NCI-H2196 treated with DMSO at 0.1 percent for 48 hours (cell line): Measurements from ENCODE around the gene CATSPER3.

Experiments used
- DNase-seq: peaks from one replicate; lab custom pipeline; 2025; ENCODE audit not compliant: unreplicated experiment; lab: John Stamatoyannopoulos, UW

Gene CATSPER3

GRCh38 chr5:134967607-134968006 is at the start of gene CATSPER3:
Gene CATSPER3 (plus strand): TSS chr5:134967907. CDS start chr5:134967992, 85 bp downstream.
- DNase-seq, result no peak

DNA sequence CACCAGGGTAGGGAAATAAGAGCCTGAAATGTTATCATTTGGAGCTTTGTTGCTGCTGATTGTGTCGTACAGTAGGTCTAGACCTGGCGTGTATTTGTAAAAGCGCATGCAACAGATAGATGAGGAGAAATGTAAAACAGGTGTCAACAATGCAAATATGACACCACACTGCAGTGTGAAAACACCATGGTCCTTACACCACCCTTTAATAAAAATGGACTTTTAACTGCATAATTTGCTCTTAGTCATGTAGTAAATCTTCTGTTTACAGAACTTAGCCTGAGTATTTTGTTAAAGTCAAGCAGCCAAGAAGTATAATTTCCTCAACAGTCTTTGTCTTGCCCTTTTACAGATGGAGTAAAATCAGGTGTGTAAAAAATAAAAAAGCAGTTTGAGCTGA is 48.8 kb upstream of the CATSPER3 start:
- no peak for DNase-seq

DNA sequence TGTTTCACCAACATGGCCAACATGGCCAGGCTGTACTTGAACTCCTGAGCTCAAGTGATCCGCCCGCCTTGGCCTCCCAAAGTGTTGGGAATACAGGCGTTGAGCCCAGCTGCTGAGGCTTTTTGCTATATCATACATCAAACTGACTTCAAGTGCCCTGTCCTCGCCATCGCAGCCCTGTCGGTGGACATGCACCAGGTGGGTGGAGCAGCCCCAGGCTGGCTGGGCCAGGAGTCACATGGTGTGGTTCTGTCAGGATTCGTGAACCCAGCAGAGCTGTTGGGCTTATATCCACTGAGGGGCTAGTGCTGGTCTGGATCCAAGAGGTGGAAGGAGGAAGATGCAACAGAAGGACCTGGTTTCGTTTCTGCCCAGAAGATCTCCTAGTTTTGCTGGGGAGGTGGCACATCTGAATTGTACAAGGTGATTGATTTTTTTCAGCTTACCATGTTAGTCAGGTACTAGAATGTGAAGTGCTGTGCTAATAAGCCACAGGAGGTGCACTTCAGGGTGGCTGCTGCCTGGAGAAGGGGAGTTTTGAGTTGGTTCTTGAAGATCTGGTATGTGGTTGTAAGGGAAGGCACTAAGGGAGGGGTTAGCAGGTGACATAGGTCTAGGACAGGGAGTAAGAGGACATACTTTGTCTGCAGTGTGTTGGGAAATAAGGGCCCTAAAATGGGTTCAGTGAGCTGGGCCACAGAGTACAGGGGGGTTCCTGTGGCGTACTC is 46.7 kb upstream of the CATSPER3 start:
- no peak for DNase-seq

- no peak for DNase-seq
Measured at GRCh38 chr5:134932508-134932907, 35.2 kb upstream of the CATSPER3 start.

GRCh38 chr5:134934202-134934601 is 33.5 kb upstream of the CATSPER3 start:
- no peak for DNase-seq

DNA sequence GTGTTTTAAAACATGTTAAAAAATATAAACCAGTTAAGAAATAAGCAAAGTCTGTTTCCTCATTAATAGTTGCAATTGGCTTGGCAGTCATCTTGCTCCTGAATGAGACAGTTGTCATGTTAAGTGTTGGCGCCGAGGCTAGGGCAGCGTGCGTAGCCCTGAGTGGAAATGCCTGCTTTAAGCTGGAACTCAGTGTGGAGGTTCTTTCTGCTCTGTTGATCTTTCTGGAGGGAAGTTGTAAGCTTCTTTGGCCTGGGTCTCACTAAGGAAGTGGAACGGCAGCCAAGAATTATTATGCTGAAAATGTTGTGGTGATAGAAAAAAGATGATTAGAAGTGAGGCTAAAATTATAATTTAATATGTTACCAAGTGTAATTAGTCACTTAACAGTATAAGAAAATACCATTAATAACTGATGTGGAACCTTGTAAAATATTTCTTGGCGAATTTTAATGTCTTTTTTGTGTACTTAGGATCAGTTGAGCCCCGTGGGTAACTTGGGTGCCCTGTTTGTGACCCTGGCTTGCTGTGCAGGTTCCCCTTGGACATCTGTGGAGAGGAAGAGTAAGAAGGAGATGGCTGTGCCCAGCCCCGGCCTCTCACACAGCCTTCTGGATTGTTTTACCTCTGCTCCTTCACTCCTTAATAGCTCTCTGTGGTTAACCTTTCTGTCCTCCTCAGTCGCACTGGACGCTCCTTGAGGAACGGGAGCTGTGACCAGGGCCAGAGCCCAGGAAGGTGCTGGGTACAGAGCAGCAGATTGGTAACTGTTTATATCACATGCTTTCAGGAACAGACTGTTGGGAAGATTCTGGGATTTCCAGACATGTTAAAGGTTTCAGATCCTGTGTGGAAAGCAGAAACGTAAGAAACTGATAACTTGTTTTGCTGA is 31.8 kb upstream of the CATSPER3 start:
- no peak for DNase-seq

GRCh38 chr5:134937526-134937925 is 30.2 kb upstream of the CATSPER3 start:
- no peak for DNase-seq

GRCh38 chr5:134938030-134938429 is 29.7 kb upstream of the CATSPER3 start:
- DNase-seq, result no peak

DNA sequence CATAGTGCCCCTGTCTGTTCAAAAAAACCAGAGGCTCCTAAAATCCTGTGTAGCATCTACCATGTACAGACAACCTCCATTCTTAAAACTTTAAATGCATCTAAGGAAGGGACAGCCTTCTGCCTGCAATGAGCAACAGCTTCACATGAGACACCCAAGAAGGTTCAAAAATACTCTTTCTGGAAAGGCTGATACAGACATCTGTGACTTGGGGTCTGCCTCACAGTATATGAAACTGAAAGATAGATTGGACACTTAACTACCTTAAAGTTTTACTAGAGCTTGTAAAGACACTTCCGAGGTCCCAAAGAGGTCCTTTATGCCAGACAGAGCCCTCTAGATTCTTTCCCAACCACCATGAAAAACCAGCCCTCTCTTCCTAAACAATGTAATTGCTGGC is 28.2 kb upstream of the CATSPER3 start:
- no peak for DNase-seq

- no peak for DNase-seq
Measured at GRCh38 chr5:134943547-134943946, 24.2 kb upstream of the CATSPER3 start.

DNA sequence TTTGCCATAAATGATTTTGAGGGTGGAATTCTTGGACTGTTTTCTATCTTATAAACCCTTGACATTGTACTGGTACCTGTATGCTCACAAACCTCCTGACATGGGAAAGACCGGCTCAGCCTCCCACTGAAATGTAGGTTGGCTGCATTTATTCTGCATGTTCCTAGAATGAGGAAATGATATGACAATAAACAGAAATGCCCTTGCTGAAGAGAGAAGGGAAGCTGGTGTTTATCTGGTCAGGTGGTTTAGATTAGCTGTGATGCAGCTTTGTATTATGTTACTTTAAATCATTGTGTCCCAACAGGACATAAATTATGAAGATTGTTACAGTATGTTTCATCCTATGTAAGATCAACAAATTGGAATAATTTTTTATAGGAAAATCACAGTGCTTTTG is 23.1 kb upstream of the CATSPER3 start:
- DNase-seq, result no peak

DNA sequence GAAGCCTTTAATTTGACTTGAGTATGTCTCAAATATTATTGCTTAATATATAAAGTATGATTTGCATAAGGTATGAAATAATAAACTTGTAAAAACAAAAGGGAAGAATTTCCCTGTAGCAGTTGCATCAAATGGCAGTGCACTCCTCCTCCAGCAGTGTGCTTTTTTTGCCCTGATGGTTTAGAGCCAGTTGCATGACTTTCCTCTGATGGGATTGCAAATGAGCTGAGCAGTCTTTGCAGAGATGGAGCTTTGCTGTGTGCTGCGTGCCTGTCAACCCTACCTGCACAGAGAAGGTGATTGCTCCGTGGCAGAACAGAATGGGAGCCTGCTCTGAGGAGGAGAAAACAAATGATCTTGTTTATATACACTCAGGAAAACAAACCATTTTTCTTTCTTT is 22.7 kb upstream of the CATSPER3 start:
- no peak for DNase-seq

- no peak for DNase-seq
Measured at GRCh38 chr5:134948911-134949310, 18.8 kb upstream of the CATSPER3 start.

DNA sequence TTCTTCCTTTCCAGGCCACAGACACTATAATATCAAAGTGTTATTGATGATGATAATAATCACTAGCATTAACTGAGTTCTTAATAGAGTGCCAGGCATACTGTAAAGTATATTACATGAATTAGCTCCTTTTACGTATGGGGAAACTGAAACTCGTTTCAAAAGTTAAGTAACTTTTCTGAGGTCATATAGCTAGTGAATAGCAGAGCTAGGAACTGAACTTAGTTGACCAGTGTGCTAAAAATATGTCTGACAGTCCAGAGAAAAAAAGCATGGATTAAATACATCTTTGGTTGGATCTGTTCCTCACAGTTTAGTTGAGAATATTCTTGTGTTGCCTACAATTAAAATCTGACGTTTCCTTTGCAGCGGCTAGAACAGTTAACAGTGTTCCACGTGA is 18.4 kb upstream of the CATSPER3 start:
- DNase-seq, result no peak

DNA sequence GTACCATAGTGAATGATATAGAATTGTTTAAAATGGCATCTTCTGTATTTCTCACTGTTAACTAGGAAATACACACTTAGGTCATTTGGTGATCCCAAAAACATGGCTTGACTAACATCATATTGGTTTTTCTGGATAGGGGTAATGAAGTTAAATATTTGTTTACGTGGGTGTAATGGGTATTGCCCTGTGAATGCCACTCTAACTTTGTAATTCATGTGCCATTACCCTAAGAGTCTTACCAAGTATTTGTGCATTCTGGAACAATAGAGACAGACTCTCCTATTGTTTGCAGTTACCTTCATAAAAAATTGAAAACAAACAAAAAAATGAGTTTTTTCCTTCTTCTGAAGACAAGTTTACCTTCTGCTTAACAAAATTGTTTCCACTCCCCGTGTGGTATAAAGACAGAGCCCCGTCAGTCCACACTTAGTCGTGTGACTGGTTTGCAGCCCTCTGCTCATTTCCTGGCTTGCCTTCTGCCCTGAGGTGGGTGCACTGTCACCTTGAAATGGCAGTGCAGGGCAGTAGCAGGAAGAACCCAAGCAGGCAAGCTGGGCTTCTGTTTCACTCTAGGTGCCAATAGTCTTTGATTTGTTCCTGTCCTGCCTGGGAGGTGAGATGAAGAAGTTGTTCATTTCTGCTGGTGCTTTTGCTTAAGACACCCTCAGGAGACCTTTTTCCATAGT is 9.6 kb upstream of the CATSPER3 start:
- DNase-seq, result no peak

DNA sequence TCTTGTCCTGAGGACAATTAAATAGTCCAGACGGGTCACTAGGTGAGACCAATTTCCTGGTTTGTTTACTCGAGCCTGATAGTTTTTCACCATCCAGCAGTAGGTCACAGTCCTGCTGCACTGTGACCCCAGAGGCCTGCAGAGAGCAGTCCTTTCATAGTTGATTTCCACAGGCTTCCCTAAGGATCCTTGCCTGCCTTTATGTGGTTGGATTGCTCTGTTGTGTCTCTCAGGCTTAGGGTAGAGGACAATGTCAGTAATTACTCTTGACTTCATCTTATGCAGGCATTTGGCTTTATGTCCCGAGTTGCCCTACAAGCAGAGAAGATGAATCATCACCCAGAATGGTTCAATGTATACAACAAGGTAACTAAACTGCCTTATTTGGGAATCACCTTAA is 9.0 kb upstream of the CATSPER3 start:
- no peak for DNase-seq

GRCh38 chr5:134963098-134963497 is 4.6 kb upstream of the CATSPER3 start:
- no peak for DNase-seq

DNA sequence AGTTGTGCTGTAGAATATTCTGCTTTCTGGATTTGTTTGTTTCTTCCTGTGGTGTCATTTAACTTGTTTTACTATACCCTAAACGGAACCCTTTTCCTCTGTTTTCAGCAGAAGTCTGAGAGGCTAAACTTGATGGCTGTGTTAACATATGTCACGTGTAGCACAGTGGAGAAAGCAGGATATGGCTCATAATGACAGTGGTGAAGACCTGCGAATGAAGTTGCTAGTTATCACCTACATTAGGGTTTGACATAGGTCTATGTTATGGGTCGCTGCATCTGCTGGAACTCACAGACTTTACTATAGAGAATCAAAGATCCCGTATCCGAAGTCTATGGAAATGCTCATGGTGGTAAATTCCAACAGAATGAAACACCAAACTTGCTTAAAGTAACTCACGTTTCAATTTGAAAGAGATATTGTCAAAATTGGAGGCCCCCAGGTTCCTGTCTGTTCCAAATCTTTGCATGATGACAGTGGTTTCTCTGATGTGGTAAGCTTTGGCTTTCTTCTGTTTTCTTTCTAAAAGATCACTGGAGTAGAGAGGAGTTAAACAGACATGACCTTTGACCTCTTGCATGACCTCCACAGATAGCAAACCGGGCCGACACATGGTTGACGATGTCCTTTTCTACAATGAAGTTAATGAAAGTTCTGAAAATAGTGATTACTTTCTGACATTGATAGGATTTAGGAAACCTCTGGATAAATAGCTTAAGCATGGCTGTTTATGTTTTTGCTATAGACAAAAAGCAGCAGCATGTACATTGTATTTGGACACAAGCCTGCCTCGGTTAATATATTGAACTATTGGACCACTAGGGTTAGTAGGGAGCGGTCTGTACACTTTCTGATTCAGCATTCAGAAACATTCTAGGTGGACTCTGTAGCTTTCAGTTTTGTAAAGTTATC is 3.1 kb upstream of the CATSPER3 start:
- no peak for DNase-seq

DNA sequence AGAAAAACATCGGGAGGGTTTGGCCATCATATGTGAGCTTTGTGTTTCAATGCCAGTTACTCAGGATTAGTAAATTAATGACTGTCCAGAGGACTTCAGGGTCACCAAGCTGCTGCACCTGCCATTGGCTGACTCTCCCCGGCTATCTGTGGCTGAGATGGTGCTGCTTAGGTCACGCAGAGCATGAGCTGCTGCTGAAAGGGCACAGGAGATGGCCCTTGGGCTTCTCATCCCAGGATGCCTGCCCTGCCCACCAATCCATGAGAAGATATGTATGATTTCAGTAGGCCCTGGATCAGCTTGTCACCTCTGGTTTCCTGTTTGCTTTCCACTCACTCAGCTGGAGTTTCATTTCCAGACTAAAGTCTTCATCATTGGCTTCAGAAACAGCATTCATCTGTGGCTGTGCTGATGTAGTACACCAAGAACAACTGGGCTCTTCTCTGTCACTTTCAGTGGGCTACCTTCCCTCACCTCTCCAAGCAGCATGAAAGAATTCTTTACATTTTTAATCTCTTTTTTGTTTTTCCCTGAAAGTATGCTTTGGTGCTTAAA is 2.4 kb upstream of the CATSPER3 start:
- DNase-seq, result no peak

DNA sequence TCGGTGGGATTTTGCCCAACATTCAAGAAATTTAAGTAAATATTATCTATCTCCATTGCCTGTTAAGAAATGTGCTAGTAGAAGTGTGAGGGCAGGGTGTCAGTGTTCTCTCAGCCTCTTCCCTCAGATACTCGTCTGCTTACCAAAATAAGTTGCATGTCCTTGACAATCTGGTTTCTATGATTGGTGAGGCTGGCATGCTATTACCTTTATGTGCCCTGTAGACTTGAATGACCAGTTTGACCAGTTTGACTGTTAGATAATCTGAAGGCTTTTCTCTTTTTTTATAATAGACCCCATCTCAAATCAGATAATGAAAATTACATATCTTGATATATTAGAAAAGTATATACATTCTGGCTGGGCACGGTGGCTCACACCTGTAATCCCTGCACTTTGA is 348 bp downstream of the CATSPER3 start:
- DNase-seq, result no peak
